ENCODE data around the gene PITPNM1. TPM values are rescaled to one million over a fixed set of nuclear protein-coding genes. Genes with fewer than 3 reads are reported as not detected.

PITPNM1 gene
- total and polyA plus RNA-seq, 2 of the 13 experiments (the other 11 are each of a cell fraction or from before 2014, with no cell fraction given), result 8.2 to 8.5 TPM

DNA sequence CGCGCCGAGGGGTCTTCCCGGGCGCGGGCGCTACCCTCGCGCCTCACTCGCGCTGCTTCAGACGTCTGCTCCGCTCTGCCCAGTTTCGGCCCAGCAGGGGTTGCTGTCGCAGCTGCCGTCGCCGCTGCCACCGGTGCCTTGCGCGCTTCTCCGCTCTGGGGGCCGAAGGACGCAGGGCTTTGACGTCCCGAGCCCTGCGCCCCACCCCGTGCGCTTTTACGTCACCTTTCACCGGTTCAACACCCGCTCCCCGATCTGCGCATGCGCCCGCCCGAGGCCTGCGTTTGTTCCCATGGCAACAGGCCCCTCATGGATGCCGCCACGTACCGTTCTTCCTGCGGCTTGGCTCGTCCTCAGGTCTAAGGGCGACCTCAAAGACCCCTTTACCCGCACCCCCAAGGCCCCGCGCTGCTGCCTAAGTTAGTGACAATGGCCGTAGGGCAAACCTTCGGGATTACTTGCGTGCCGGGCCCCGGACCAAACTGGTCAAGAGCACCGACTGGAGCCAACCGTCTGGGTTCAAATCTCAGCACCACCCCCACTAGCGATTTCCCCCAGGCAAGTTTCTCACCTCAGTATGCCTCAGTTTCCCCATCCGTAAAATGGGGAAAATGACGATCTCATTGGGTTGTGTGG, 3.4 kb upstream of the PITPNM1 start (continued):
- TF ChIP-seq, protein P1, sequence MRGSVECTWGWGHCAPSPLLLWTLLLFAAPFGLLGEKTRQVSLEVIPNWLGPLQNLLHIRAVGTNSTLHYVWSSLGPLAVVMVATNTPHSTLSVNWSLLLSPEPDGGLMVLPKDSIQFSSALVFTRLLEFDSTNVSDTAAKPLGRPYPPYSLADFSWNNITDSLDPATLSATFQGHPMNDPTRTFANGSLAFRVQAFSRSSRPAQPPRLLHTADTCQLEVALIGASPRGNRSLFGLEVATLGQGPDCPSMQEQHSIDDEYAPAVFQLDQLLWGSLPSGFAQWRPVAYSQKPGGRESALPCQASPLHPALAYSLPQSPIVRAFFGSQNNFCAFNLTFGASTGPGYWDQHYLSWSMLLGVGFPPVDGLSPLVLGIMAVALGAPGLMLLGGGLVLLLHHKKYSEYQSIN (CRISPR knock-in tag; IDR thresholded peaks at IDR 0.05; ENCODE audit: borderline replicate concordance), result no peak
- TF ChIP-seq, protein P2, sequence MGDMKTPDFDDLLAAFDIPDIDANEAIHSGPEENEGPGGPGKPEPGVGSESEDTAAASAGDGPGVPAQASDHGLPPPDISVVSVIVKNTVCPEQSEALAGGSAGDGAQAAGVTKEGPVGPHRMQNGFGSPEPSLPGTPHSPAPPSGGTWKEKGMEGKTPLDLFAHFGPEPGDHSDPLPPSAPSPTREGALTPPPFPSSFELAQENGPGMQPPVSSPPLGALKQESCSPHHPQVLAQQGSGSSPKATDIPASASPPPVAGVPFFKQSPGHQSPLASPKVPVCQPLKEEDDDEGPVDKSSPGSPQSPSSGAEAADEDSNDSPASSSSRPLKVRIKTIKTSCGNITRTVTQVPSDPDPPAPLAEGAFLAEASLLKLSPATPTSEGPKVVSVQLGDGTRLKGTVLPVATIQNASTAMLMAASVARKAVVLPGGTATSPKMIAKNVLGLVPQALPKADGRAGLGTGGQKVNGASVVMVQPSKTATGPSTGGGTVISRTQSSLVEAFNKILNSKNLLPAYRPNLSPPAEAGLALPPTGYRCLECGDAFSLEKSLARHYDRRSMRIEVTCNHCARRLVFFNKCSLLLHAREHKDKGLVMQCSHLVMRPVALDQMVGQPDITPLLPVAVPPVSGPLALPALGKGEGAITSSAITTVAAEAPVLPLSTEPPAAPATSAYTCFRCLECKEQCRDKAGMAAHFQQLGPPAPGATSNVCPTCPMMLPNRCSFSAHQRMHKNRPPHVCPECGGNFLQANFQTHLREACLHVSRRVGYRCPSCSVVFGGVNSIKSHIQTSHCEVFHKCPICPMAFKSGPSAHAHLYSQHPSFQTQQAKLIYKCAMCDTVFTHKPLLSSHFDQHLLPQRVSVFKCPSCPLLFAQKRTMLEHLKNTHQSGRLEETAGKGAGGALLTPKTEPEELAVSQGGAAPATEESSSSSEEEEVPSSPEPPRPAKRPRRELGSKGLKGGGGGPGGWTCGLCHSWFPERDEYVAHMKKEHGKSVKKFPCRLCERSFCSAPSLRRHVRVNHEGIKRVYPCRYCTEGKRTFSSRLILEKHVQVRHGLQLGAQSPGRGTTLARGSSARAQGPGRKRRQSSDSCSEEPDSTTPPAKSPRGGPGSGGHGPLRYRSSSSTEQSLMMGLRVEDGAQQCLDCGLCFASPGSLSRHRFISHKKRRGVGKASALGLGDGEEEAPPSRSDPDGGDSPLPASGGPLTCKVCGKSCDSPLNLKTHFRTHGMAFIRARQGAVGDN (CRISPR knock-in tag; IDR thresholded peaks at IDR 0.05), result peak; percentile 66
- TF ChIP-seq LCORL (IDR thresholded peaks at IDR 0.05), result no peak
- 0 out of 2 replicates have a peak, but pooled peaks have one; percentile 12 for TF ChIP-seq LCORL (CRISPR knock-in tag; IDR thresholded peaks at IDR 0.05)
- TF ChIP-seq ZNF775 (CRISPR knock-in tag; IDR thresholded peaks at IDR 0.05; ENCODE audit: borderline replicate concordance), result no peak
- TF ChIP-seq, protein P3, sequence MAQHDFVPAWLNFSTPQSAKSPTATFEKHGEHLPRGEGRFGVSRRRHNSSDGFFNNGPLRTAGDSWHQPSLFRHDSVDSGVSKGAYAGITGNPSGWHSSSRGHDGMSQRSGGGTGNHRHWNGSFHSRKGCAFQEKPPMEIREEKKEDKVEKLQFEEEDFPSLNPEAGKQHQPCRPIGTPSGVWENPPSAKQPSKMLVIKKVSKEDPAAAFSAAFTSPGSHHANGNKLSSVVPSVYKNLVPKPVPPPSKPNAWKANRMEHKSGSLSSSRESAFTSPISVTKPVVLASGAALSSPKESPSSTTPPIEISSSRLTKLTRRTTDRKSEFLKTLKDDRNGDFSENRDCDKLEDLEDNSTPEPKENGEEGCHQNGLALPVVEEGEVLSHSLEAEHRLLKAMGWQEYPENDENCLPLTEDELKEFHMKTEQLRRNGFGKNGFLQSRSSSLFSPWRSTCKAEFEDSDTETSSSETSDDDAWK (CRISPR knock-in tag; IDR thresholded peaks at IDR 0.05), result no peak
- no peak for TF ChIP-seq SETDB1 (CRISPR knock-in tag; IDR thresholded peaks at IDR 0.05; ENCODE audit: borderline replicate concordance)
- TF ChIP-seq, protein P4, sequence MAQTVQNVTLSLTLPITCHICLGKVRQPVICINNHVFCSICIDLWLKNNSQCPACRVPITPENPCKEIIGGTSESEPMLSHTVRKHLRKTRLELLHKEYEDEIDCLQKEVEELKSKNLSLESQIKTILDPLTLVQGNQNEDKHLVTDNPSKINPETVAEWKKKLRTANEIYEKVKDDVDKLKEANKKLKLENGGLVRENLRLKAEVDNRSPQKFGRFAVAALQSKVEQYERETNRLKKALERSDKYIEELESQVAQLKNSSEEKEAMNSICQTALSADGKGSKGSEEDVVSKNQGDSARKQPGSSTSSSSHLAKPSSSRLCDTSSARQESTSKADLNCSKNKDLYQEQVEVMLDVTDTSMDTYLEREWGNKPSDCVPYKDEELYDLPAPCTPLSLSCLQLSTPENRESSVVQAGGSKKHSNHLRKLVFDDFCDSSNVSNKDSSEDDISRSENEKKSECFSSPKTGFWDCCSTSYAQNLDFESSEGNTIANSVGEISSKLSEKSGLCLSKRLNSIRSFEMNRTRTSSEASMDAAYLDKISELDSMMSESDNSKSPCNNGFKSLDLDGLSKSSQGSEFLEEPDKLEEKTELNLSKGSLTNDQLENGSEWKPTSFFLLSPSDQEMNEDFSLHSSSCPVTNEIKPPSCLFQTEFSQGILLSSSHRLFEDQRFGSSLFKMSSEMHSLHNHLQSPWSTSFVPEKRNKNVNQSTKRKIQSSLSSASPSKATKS (CRISPR knock-in tag; IDR thresholded peaks at IDR 0.05), result no peak
- TF ChIP-seq ZNF20 (CRISPR knock-in tag; IDR thresholded peaks at IDR 0.05), result no peak
- TF ChIP-seq NFE2L1 (CRISPR knock-in tag; IDR thresholded peaks at IDR 0.05; ENCODE audit: borderline replicate concordance), result no peak
- TF ChIP-seq, protein P5, sequence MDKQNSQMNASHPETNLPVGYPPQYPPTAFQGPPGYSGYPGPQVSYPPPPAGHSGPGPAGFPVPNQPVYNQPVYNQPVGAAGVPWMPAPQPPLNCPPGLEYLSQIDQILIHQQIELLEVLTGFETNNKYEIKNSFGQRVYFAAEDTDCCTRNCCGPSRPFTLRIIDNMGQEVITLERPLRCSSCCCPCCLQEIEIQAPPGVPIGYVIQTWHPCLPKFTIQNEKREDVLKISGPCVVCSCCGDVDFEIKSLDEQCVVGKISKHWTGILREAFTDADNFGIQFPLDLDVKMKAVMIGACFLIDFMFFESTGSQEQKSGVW (CRISPR knock-in tag; IDR thresholded peaks at IDR 0.05; ENCODE audit: borderline replicate concordance), result no peak
- TF ChIP-seq ATF7-NPFF (CRISPR knock-in tag; IDR thresholded peaks at IDR 0.05; ENCODE audit: low read depth), result no peak; the same call in 1 of the 2 replicates
- TF ChIP-seq ZNF256 (CRISPR knock-in tag; conservative IDR thresholded peaks at IDR 0.05), result no peak
- no peak for TF ChIP-seq ZNF253 (CRISPR knock-in tag; IDR thresholded peaks at IDR 0.05; ENCODE audit: borderline replicate concordance)
- TF ChIP-seq, protein P6, sequence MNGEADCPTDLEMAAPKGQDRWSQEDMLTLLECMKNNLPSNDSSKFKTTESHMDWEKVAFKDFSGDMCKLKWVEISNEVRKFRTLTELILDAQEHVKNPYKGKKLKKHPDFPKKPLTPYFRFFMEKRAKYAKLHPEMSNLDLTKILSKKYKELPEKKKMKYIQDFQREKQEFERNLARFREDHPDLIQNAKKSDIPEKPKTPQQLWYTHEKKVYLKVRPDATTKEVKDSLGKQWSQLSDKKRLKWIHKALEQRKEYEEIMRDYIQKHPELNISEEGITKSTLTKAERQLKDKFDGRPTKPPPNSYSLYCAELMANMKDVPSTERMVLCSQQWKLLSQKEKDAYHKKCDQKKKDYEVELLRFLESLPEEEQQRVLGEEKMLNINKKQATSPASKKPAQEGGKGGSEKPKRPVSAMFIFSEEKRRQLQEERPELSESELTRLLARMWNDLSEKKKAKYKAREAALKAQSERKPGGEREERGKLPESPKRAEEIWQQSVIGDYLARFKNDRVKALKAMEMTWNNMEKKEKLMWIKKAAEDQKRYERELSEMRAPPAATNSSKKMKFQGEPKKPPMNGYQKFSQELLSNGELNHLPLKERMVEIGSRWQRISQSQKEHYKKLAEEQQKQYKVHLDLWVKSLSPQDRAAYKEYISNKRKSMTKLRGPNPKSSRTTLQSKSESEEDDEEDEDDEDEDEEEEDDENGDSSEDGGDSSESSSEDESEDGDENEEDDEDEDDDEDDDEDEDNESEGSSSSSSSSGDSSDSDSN (CRISPR knock-in tag; IDR thresholded peaks at IDR 0.05), result no peak; the same call in 1 of the 2 replicates
- no peak for TF ChIP-seq ZNF747 (CRISPR knock-in tag; IDR thresholded peaks at IDR 0.05; ENCODE audit: borderline replicate concordance)

Data from HepG2 (cell line).